Measurements from ENCODE around the gene ZDHHC22.

The ZDHHC22 gene

DNA sequence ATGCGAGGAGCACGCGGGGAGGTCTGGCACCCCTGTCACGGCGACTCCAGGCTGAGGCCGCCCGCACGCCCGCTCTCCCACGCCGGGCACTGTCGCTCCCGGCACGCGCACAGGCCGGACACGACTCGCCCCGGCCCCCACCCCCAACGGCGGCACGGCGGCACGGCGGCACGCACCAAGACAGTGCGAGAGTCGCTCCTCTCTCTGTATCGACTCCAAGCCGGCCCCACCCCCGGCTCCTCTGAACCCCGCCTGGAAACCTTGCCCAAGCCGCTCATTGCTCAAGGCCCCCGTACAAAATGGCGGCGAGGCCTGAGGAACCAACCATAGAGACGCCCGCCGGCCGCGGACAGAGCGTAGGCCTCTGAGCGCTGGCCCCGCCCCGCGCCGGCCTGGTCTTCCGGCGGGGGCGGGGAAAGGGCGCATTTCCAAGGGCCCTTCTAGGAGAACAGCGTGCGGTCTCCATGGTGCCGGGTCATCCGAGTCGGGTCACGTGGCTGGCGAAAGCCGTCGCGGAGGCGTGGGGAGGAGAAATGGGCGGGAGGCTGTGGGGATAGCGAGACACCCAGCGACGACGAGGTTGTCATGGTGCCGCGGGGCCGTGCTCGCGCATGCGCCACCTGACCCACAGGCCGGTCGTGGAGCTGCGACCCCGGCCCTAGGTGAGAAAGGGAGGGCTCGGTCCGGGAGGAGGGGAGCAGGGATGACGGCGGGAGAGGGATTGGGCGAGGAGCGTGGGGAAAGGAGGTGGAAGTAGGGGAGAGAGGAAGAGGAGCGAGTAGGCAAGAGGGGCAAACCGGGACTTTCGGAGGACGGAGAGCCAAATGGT lies 43.7 kb downstream of the ZDHHC22 start, which contains the start of gene CIPC:
CIPC (plus strand) TSS at position 559 of the 829 bp plus-strand sequence. CDS start 7,451 bp downstream, outside the sequence.
- TF ChIP-seq POLR2A (IDR thresholded peaks at IDR 0.05; ENCODE audit: low read depth, low read length), result peak; percentile 63
- FAIRE-seq, result peak; percentile 67

DNA sequence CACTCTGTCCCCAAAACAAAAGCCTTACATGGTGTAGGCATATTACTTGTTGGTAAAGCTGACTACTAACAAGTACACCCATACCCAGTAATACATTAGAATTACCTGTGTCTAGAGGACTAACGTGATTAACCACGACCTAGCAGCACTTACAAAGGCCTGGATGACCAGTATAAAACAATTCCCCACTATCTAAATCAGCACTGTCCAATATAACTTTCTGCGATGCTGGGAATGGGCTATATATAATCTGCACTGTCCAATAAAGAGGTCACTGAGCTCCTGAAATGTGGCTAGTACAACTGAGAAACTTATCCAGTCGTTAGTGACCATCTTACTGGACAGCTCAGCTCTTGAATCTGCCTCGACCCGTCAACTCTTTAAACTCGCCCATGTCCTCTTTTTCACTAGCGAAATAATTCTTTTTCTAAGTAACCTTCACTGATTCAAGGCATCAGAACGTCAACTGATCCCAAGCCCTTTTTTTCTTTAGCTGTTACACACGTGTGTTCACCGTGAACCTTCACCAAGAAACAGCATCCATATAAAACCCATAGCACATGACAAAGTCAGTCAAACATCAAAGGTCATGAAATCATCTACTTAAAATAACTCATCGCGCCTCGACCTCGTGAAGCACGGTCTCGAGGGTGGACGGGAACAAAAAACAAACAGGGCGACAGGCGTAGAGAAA lies 44.4 kb downstream of the ZDHHC22 start:
- TF ChIP-seq POLR2A (IDR thresholded peaks at IDR 0.05; ENCODE audit: low read depth, low read length), result no peak
- DNase-seq (ENCODE audit: insufficient read length, low spot score), result no peak
- peak; percentile 11 for FAIRE-seq

More for the DNA sequence above, 43.7 kb downstream of the ZDHHC22 start, which contains the start of gene CIPC:
- peak; percentile 89 for DNase-seq (ENCODE audit: insufficient read length, low spot score)

DNA sequence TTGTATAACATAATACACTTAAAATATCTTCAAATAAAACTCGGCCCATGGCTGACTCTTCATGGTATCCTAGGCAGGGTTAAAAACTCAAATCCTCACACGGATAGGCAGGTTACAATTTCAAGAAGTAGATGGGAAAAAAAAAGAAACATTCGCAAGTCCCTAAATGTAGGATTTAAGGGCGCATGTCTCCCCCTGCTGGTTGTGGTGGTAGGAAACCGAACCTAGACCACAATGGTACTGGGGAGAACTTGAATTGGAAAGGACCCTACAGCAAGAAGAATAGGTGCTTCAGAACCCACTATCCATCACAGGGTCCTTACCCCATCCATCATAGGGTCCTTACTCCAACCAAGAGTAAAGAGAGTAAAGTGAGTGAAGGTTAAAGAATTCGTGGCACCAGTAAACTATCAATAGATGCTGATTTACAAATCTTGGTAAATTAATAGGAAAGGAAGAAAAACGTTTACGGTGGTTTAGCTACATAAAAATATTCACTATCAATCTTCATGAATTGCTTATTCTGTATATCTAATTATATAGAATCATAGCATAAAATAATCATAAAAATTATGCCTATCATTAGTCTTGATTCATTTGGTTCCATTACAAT lies 46.8 kb downstream of the ZDHHC22 start:
- FAIRE-seq (peak; percentile 57), DNase-seq (ENCODE audit: insufficient read length, low spot score) (peak; percentile 35)
- no peak for TF ChIP-seq POLR2A (IDR thresholded peaks at IDR 0.05; ENCODE audit: low read depth, low read length)

DNA sequence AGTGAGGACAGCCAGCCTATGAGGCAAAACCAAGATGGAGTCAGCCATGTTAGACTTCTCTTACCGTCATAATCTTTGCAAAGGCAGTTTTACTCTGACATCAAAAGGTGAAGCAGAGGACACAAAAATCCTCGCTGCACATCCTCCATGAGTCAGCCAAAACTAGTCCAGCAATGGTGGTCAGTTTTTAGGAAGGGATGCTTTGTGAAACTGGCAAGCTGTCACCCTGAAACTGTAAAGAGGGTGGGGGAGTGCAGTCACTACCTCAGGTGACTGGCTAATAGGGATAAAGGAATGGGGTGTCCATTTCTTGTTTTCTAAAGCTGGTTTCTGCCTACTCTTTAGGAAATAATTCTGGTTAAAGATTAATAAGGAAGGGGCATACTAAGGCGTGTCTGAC lies 48.9 kb downstream of the ZDHHC22 start:
- FAIRE-seq (no peak), DNase-seq (ENCODE audit: insufficient read length, low spot score) (no peak)
- TF ChIP-seq POLR2A (IDR thresholded peaks at IDR 0.05; ENCODE audit: low read depth, low read length), result no peak

DNA sequence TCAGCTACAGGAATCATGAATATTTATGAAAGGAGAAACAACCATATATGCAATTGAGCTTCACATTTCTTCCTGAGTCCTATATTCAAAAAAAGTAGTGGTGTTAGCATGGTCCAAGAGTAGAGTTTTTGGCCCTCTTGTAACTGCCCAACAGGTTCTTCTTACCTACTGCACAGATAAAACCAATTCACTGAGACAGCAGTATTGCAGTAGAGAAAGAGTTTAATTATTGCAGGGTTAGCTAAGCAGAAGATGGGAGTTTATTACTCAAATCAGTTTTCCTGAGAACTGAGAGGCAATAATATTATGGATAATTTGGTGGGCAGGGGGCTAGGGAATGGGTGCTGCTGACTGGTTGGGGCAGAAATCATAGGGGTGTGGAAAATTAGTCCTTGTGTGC lies 50.1 kb downstream of the ZDHHC22 start:
- no peak for DNase-seq (ENCODE audit: insufficient read length, low spot score)
- no peak for TF ChIP-seq POLR2A (IDR thresholded peaks at IDR 0.05; ENCODE audit: low read depth, low read length)
- no peak for FAIRE-seq

DNA sequence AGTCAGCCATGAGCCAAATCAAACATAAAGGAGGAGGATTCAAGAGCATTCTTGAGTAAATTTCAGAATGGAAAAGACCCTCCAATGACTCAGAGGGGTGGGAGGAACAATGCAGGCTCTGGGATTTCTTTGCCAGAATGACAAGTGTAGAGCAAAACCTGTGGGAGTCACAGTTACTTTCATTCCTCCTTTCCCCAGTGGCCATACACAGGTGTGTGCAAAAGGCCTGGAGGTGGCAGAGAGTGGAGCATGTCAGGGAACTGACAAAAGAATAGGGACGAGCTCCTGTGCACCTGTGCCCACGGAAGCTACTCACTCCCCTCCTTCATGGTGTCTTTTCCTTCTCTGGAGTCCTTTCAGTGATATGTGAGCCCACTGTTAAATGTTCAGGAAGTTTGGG lies 52.9 kb downstream of the ZDHHC22 start:
- FAIRE-seq (no peak), DNase-seq (ENCODE audit: insufficient read length, low spot score) (no peak)
- no peak for TF ChIP-seq POLR2A (IDR thresholded peaks at IDR 0.05; ENCODE audit: low read depth, low read length)

DNA sequence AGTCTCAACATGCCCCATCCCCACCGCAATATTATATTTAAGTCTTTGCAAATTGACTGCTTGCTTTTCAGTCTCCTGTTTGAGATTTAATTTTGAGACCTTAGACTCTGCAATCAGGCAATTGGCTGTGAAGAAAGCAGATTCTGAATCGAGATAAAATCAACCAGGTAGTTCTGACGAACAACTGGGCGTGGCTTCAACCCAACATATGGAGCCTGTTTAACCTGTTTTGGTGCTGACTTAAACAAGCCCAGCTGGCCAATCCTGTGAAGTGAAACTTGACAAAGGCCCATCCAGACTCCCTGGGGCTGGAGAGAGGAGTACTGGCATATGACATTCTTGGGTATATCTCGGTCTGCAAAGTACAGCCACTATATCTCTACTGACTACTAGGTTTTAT lies 53.4 kb downstream of the ZDHHC22 start:
- DNase-seq (ENCODE audit: insufficient read length, low spot score) (no peak), FAIRE-seq (no peak)
- no peak for TF ChIP-seq POLR2A (IDR thresholded peaks at IDR 0.05; ENCODE audit: low read depth, low read length)

DNA sequence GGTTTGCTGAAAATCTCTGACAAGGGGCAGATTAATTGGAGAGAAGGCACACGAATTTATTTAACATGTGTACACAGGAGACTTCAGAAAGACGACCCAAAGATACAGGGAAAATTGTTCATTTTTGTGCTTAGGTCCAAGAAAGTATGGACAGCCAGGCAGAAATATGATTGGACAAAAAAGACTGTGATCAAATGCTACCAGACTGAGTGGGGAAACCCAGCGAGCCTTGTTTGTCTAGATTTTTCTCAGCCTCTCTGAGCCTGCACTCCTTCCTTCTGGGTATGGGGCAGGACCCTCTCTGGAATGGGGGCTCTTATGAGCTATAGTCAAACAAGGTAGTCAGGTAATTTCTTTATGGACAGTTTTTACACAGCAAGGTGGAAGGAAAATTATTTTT lies 54.0 kb downstream of the ZDHHC22 start:
- no peak for TF ChIP-seq POLR2A (IDR thresholded peaks at IDR 0.05; ENCODE audit: low read depth, low read length)
- no peak for DNase-seq (ENCODE audit: insufficient read length, low spot score)
- FAIRE-seq, result no peak

DNA sequence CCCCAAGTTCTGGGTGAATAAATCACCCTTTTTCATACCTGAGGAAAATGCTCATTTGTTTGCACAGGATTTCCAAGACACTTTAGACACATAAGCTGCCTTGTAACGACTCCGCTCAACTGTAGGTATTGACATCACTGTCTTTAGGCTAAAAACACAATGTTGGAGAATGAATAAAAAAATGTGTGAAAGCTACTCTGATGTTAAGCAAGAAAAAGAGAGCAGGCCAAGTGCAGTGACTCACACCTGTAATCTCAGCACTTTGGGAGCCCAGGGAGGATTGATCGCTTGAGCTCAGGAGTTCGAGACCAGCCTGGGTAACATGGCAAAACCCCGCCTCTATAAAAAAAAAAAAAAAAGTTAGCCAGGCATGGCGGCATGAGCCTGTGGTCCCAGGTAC lies 54.6 kb downstream of the ZDHHC22 start:
- DNase-seq (ENCODE audit: insufficient read length, low spot score) (no peak), FAIRE-seq (no peak)
- TF ChIP-seq POLR2A (IDR thresholded peaks at IDR 0.05; ENCODE audit: low read depth, low read length), result no peak

DNA sequence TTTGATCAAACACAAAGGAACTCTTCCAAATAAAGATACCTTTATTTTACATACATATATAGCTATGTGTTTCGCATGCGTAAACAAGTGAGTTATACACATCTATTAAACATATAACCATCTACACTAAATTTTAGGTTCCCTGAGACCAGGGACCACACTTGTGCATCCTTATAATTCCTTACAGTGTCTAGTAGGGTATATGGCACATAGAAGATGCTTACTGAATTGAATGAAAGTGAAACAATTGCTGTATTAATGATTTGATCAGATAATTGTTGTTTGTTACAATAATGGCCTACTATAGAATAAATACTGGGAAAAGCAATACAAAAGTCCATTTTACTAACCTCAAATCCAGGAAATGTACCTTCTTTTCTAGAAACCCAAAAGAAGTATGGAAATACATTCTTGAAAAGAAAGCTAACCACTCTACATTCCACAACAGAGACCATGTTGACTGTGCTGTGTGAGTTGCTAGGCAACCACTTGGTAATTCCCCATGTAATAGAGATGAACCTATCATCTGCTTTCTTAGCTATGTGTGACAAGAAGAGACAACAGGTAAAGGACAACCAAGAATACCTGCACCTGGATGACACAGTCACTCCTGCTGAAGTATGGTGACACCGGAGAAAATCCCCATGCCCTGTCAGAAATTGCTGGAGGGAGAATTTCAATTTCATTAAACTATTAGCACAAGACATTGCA lies 55.4 kb downstream of the ZDHHC22 start:
- no peak for FAIRE-seq
- no peak for TF ChIP-seq POLR2A (IDR thresholded peaks at IDR 0.05; ENCODE audit: low read depth, low read length)
- no peak for DNase-seq (ENCODE audit: insufficient read length, low spot score)

DNA sequence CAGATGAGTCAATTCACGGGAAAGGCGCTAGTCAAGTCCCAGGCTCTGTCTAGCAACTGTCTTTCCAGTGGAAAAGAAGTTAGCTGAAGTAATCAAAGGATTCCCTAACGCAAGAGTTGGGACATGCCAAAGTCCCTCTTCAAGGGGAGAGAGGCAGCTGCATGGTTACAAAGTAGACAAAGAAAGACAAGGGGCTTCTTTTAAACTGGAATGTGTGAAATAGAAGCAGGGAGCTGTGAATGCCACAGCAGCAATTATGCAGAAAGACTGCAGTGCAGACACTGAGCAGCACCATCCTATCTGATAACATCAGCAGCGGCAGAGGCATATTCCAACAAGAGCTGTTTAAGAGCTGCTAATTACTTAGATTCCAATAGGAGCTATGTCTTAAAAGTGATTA lies 56.1 kb downstream of the ZDHHC22 start:
- FAIRE-seq (no peak), DNase-seq (ENCODE audit: insufficient read length, low spot score) (no peak)
- TF ChIP-seq POLR2A (IDR thresholded peaks at IDR 0.05; ENCODE audit: low read depth, low read length), result no peak

DNA sequence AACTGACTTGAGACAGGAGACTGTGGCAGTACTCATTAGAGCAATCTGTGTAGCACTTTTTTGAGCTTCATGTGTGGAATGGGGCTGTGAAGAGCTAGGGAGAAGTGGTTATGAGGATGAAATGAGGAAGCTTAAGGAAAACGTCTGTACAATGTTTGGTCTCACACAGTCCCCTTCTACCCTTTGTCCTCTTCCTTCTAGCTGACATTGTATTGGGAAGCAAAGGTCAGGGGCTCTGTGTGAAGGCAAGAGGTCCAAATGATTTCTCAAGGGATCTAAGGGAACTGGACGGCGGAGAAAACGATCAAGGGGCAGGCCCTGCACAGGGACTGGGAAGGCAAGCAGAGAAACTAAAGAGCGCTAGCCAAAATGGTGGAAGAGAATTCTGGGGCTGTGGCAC lies 56.6 kb downstream of the ZDHHC22 start:
- FAIRE-seq (no peak), DNase-seq (ENCODE audit: insufficient read length, low spot score) (no peak)
- no peak for TF ChIP-seq POLR2A (IDR thresholded peaks at IDR 0.05; ENCODE audit: low read depth, low read length)

DNA sequence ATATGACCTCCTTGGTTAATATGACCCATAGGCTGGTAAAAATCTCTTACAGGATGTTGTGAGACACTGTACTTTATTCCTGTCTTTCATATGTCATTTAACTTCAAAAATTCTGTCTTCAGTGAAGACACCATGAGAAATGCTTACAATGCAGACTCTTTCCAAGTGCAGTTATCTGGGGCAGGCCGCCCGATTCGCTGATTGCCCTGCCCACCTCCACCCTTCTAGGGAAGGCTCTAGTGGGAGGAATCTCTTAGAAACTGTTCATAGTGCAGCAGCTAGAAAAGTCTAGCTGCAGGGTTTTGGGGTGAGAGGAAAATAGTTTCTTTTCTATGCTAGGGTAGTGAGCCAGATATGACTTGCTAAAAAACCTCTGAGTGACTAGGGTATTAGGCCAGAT lies 58.5 kb downstream of the ZDHHC22 start:
- no peak for TF ChIP-seq POLR2A (IDR thresholded peaks at IDR 0.05; ENCODE audit: low read depth, low read length)
- no peak for DNase-seq (ENCODE audit: insufficient read length, low spot score)
- FAIRE-seq, result no peak

DNA sequence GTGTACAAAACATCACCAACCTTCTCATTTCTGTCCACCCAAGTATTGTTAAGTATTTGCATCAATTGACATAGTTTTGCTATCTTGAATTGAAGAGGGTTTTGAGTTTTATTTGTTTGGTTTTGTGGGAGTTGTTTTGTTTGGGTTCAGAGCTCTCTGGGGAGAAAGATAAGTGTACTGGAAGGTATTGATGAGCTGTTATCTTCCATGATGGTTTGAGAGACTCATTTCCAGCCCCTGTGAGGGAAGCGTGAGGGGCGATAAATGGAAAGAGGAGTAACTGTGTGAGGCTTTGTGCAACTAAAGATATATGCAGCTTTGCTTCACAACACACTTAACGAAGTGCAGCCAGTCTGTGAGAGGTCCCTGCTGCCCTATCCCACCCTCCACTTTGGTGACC lies 59.2 kb downstream of the ZDHHC22 start:
- DNase-seq (ENCODE audit: insufficient read length, low spot score) (no peak), FAIRE-seq (no peak)
- TF ChIP-seq POLR2A (IDR thresholded peaks at IDR 0.05; ENCODE audit: low read depth, low read length), result no peak

All from H54 (cell line).